Measurements from ENCODE around the gene PRKCE.

Gene PRKCE

GRCh38 chr2:46227674-46228289 lies 576.3 kb downstream of the PRKCE start:
- Mint-ChIP-seq H3K27ac (no peak overlapping the region), H3K4me1 (peaks cover 75% of the 10 kb centered on the region), H3K36me3 (peaks cover 6% of the 10 kb centered on the region), H3K4me3 (no peak overlapping the region), H3K9me3 (no peaks in the 10 kb centered on the region)
- DNase-seq (ENCODE audit: low spot score in 2 of 2), result no peak
- ATAC-seq, result no peak

- Mint-ChIP-seq H3K4me1 (peaks cover 63% of the 10 kb centered on the region), H3K36me3 (peaks cover 6% of the 10 kb centered on the region), H3K27ac (peak overlapping the region; percentile 52), H3K4me3 (peak overlapping the region; percentile 36), H3K9me3 (no peaks in the 10 kb centered on the region)
- ATAC-seq, result peak; percentile 90
- peak in 1 of 2 donors; percentile 67 for DNase-seq (ENCODE audit: low spot score in 2 of 2)
Observed at GRCh38 chr2:46229134-46230063, 577.9 kb downstream of the PRKCE start.

- H3K36me3 Mint-ChIP-seq, result peaks cover 6% of the 10 kb centered on the region
- no peaks in the 10 kb centered on the region for H3K9me3 Mint-ChIP-seq
- peaks cover 55% of the 10 kb centered on the region for H3K4me1 Mint-ChIP-seq
- peak overlapping the region; percentile 52 for H3K27ac Mint-ChIP-seq
- peak in 1 of 2 donors; percentile 61 for DNase-seq (ENCODE audit: low spot score in 2 of 2)
- peak; percentile 44 for ATAC-seq
- H3K4me3 Mint-ChIP-seq, result peak overlapping the region; percentile 36
Observed at GRCh38 chr2:46230115-46230571, 578.7 kb downstream of the PRKCE start.

GRCh38 chr2:46230677-46231425 lies 579.4 kb downstream of the PRKCE start:
- H3K27ac Mint-ChIP-seq, result peak overlapping the region; percentile 52
- H3K36me3 Mint-ChIP-seq, result peaks cover 6% of the 10 kb centered on the region
- H3K4me3 Mint-ChIP-seq, result peak overlapping the region; percentile 36
- peaks cover 50% of the 10 kb centered on the region for H3K4me1 Mint-ChIP-seq
- ATAC-seq (no peak), DNase-seq (ENCODE audit: low spot score in 2 of 2) (no peak)
- H3K9me3 Mint-ChIP-seq, result no peaks in the 10 kb centered on the region

GRCh38 chr2:46231721-46232120 lies 580.2 kb downstream of the PRKCE start:
- H3K9me3 Mint-ChIP-seq, result no peaks in the 10 kb centered on the region
- no peak overlapping the region for H3K27ac Mint-ChIP-seq
- H3K4me3 Mint-ChIP-seq, result no peak overlapping the region
- ATAC-seq (no peak), DNase-seq (ENCODE audit: low spot score in 2 of 2) (no peak)
- peaks cover 6% of the 10 kb centered on the region for H3K36me3 Mint-ChIP-seq
- peaks cover 50% of the 10 kb centered on the region for H3K4me1 Mint-ChIP-seq

- H3K4me3 Mint-ChIP-seq, result no peak overlapping the region
- H3K27ac Mint-ChIP-seq, result no peak overlapping the region
- DNase-seq (ENCODE audit: low spot score in 2 of 2), result no peak
- peaks cover 55% of the 10 kb centered on the region for H3K4me1 Mint-ChIP-seq
- H3K9me3 Mint-ChIP-seq, result no peaks in the 10 kb centered on the region
- ATAC-seq, result no peak
- peaks cover 6% of the 10 kb centered on the region for H3K36me3 Mint-ChIP-seq
Observed at GRCh38 chr2:46232860-46233259, 581.4 kb downstream of the PRKCE start.

GRCh38 chr2:46236006-46236875 lies 584.8 kb downstream of the PRKCE start:
- Mint-ChIP-seq H3K27ac (no peak overlapping the region), H3K4me3 (no peak overlapping the region), H3K4me1 (peaks cover 61% of the 10 kb centered on the region), H3K36me3 (no peaks in the 10 kb centered on the region), H3K9me3 (no peaks in the 10 kb centered on the region)
- DNase-seq (ENCODE audit: low spot score in 2 of 2), result no peak
- no peak for ATAC-seq

GRCh38 chr2:46236876-46237859 lies 585.7 kb downstream of the PRKCE start:
- no peak for DNase-seq (ENCODE audit: low spot score in 2 of 2)
- H3K9me3 Mint-ChIP-seq, result no peaks in the 10 kb centered on the region
- H3K4me3 Mint-ChIP-seq, result no peak overlapping the region
- H3K4me1 Mint-ChIP-seq, result peaks cover 56% of the 10 kb centered on the region
- no peak for ATAC-seq
- H3K36me3 Mint-ChIP-seq, result no peaks in the 10 kb centered on the region
- no peak overlapping the region for H3K27ac Mint-ChIP-seq
